ENCODE measurements around the gene PMS2. TPM values are rescaled to one million over a fixed set of nuclear protein-coding genes. Genes with fewer than 3 reads are reported as not detected.
"Not testable (repeated sequence)": the region's sequence is repeated elsewhere in the genome, so short reads cannot be mapped to it uniquely, and the experiment has no call there.

The PMS2 gene
- total RNA-seq, 4 donors from 2014 or later, result 7.5 to 9.5 (median 8.4) TPM

GRCh38 chr7:5931905-5932644, 76.8 kb downstream of the PMS2 start:
- DNase-seq (ENCODE audit: extremely low spot score); H3K4me3 ChIP-seq; H3K4me1 ChIP-seq; H3K36me3 ChIP-seq; H3K27ac ChIP-seq (replicated peaks in 1 of 4); H3K9me3 ChIP-seq; intact Hi-C loops (cut with DNase I); H3K27me3 ChIP-seq: not testable (repeated sequence)
- WGBS, result 88% methylated on average over 5 of the region's 13 CpGs

GRCh38 chr7:5931250-5931649, 77.6 kb downstream of the PMS2 start:
- H3K9me3 ChIP-seq; H3K27ac ChIP-seq (replicated peaks in 1 of 4); H3K27me3 ChIP-seq; intact Hi-C loops (cut with DNase I); H3K4me1 ChIP-seq; H3K36me3 ChIP-seq; H3K4me3 ChIP-seq: not testable (repeated sequence)
- 100% methylated on average over 6 of the region's 14 CpGs for WGBS
- DNase-seq (ENCODE audit: extremely low spot score), result peak; percentile 74

- H3K4me3 ChIP-seq; DNase-seq (ENCODE audit: extremely low spot score); H3K36me3 ChIP-seq; H3K9me3 ChIP-seq; H3K27me3 ChIP-seq; H3K27ac ChIP-seq (replicated peaks in 1 of 4); intact Hi-C loops (cut with DNase I); H3K4me1 ChIP-seq: not testable (repeated sequence)
- WGBS, result no CpG with 5 or more reads among the region's 10 CpGs
Measured at GRCh38 chr7:5930290-5930689, 78.6 kb downstream of the PMS2 start.

GRCh38 chr7:5926263-5926870, 82.5 kb downstream of the PMS2 start:
- H3K27ac ChIP-seq (replicated peaks in 1 of 4); H3K4me3 ChIP-seq; H3K9me3 ChIP-seq; H3K4me1 ChIP-seq; H3K36me3 ChIP-seq; H3K27me3 ChIP-seq; DNase-seq (ENCODE audit: extremely low spot score); intact Hi-C loops (cut with DNase I): not testable (repeated sequence)
- WGBS, result no CpG with 5 or more reads among the region's 13 CpGs

- H3K27ac ChIP-seq (replicated peaks in 1 of 4); H3K27me3 ChIP-seq; intact Hi-C loops (cut with DNase I); H3K4me1 ChIP-seq; H3K36me3 ChIP-seq; H3K4me3 ChIP-seq; H3K9me3 ChIP-seq; DNase-seq (ENCODE audit: extremely low spot score): not testable (repeated sequence)
- no CpG with 5 or more reads among the region's 12 CpGs for whole genome bisulfite sequencing
Measured at GRCh38 chr7:5924630-5925029, 84.2 kb downstream of the PMS2 start.

- H3K9me3 ChIP-seq; H3K4me3 ChIP-seq; DNase-seq (ENCODE audit: extremely low spot score); H3K4me1 ChIP-seq; H3K27me3 ChIP-seq; intact Hi-C loops (cut with DNase I); H3K27ac ChIP-seq (replicated peaks in 1 of 4); H3K36me3 ChIP-seq: not testable (repeated sequence)
- 100% methylated on average over 1 of the region's 2 CpGs for WGBS
Measured at GRCh38 chr7:5924180-5924579, 84.7 kb downstream of the PMS2 start.

Small RNAs within 50 kb of the gene (small RNA-seq; reads per million reads assigned to genes)
- gene RF00019 (0 reads per million in 3 donors), gene RNU6-218P (0 reads per million in 3 donors), gene SNORA80D (0 to 0.50 (median 0) reads per million in 3 donors)

Other genes starting within 250 kb of the PMS2 start
- gene RNF216, start 227.4 kb downstream of the PMS2 start, total RNA-seq, result 10 to 100 TPM; 40.3 to 70.8 (median 58.5) TPM
- not detected for gene OCM, start 128.3 kb downstream of the PMS2 start, total RNA-seq
- 10 to 100 TPM; 49.0 to 61.5 (median 54.7) TPM for gene CCZ1, start 110.3 kb downstream of the PMS2 start, total RNA-seq
- gene RSPH10B, start 38.4 kb downstream of the PMS2 start, total RNA-seq, result not detected
- 10 to 100 TPM; 24.5 to 41.9 (median 37.5) TPM for gene AIMP2, start 223 bp upstream of the PMS2 start, total RNA-seq
- not detected for gene ANKRD61, start 22.3 kb upstream of the PMS2 start, total RNA-seq
- gene EIF2AK1, start 50.1 kb upstream of the PMS2 start, total RNA-seq, result 100 to 1,000 TPM in 2 of 4 donors, 10 to 100 TPM in 2; 60.1 to 157 (median 89.2) TPM
- gene USP42, start 95.9 kb upstream of the PMS2 start, total RNA-seq, result 10 to 100 TPM in 1 of 4 donors, 1 to 10 TPM in 3; 8.3 to 11.6 (median 9.6) TPM